HG03108 (cell line): Measurements from ENCODE around the gene CAPN11.

Source experiments
- ATAC-seq: cut with Tn5 transposase; IDR thresholded peaks from one replicate; pipeline ENCODE4 v1.9.1; 2021; ENCODE audit warnings: moderate library complexity; ENCODE audit not compliant: unreplicated experiment

CAPN11 gene

DNA sequence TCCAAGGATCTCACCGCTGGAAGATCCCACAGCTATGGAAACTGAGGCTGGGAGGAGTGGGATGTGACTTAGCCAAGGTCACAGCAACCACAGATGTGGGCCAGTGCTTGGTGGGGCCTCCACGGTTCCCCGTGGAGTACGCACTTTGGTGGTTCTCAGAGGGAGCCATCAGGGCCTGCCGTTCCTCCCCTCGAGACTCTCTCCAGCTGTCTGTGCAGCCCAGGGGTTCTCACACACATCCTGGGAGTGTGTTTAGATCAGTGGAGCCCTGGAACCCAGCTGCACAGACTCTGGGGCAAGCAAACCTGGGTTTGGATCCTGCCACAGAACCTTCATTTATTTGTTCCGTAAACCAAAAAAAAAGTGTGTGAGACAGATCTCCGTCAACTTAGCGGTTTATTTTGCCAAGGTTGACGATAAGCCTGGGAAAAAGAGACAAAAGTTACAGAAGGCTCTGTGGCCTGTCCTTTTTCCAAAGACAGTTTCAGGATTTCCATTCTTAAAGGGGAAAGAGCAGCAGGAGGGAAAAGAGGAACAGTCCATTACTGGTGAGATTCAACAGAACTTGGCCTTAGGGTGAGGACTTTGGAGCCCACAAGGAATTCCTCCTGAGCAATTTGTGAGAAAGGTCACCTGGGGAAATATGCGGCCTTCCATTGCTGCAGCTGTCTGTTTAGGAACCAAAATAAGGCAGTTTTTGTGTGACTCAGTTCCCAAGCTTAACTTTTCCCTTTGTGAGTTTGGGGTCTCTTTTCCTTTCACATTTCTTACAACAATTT, 44.5 kb downstream of the CAPN11 start:
- ATAC-seq, result no peak

DNA sequence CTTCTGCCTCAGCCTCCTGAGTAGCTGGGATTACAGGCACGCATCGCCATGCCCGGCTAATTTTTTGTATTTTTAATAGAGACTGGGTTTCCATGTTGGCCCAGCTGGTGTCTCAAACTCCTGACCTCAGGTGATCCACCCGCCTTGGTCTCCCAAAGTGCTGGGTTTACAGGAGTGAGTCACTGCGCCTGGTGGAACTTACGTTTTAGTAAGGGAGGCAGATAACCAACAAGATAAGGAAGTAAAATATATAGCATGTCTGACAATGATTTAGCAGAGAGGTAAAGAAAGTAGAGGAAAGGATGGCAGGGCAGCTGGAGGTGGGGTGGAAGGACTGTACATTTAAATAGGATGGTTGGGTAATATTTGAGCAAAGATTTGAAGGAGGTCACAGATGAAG, 45.3 kb downstream of the CAPN11 start:
- no peak for ATAC-seq

DNA sequence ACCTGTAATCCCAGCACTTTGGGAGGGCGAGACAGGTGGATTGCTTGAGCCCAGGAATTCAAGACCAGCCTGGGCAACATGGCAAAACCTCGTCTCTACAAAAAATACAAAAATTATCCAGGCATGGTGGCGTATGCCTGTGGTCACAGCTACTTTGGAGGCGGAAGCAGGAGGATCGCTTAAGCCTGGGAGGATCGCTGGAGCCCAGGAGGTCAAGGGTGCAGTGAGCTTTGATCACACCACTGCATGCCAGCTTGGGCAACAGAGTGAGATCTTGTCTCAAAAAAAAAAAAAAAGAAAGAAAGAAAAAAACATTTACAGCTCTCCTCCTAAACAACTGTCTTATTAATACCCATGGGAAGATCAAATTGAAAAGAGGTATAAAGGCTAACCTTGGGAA, 49.3 kb downstream of the CAPN11 start:
- ATAC-seq, result no peak

DNA sequence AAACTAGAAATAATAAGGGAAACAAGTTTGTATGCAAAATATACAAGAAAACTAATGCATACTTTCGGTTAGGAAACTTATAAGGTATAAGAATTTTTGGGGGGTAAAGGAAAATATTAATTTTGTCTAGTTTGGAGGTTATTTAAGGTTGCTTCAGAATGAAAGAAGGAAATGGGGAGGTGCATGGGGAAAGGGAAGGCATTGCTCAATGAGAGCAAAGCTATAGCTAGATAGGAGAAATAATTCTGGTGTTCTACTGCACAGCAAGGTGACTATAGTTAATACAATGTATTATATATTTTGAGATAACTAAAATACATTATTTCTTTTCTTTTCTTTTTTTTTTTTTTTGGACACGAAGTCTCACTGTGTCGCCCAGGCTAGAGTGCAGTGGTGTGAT, 52.7 kb downstream of the CAPN11 start:
- no peak for ATAC-seq

DNA sequence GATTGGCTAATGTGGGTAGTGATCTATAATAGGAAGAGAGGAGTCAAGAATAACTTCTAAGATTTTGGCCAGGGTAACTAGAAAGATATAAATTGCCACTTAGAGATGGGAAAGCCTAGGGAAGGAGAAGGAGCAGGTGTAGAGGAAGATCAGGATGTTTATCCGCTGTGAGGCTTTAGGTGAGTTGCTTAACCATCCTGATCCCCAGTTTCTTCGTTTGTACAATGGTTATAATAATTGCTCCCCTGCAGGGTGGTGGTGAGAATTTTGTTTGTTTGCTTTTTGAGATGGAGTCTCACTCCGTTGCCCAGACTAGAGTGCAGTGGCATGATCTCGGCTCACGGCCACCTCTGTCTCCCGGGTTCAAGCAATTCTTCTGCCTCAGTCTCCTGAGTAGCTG, 55.7 kb downstream of the CAPN11 start:
- ATAC-seq, result no peak

DNA sequence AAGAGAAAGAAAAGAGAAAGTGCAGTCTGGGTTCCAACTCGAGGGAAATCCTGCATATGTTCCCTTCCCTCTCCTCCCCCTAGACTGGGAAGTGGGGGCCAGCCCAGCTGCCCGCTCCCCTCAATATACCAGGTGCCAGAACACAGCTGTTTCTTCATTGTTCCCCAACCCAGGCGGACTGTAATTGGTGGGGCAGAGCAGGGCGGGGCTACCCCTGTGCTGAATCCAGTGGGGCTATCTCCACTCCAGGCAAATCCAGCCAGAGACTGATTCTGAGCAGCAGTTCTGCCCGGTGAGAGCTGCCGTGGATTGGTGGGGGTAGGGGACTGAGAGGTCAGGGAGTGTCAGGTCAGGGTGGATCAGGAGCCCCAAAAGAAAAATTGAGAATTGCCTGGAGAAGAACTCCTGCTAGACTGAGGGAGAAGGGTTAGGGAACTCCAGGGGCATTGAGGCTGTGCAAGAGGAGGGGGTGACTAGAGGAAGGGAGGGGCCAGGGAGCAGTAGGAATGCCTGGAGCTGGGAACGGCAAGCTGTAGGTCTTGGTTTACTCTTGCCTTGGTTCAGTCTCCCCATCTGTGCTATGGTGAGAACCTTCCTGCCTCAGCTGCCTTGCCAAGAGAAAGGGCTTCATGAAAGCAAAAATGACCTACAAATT, 58.2 kb downstream of the CAPN11 start, which contains the start of gene MYMX:
TSS of gene MYMX (plus strand) at position 250 of the 655 bp plus-strand sequence. CDS start 546 bp downstream, outside the sequence.
- no peak for ATAC-seq

DNA sequence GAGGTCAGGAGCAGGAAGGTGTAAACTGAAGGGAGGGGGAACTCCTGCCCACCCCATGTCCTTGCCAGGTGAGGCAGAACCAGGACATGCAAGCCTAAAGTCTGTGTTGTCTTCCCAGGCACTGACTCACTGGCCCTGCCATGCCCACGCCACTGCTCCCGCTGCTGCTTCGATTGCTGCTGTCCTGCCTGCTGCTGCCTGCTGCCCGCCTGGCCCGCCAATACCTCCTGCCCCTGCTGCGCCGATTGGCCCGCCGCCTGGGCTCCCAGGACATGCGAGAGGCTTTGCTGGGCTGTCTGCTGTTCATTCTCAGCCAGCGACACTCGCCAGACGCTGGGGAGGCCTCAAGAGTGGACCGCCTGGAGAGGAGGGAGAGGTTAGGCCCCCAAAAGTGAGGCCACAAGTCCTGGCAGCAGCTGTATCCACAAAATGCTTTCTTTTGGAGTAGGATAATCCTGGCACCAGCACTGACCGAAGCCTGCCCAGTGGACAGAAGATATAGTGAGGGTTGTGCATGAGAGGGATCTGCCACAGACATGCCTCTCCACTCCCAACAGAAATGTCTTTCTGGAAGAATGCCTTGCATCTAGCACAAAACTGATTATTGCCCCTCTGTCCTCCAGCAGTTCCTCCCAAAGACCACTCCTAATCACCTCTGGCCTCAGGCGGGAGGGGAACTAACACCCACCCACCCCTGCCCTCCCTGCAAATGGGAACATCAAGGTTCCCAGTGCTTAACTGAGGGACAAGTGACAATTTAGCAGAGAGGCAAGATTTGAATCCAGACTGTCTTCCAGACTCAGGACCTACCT, 58.9 kb downstream of the CAPN11 start:
- no peak for ATAC-seq

DNA sequence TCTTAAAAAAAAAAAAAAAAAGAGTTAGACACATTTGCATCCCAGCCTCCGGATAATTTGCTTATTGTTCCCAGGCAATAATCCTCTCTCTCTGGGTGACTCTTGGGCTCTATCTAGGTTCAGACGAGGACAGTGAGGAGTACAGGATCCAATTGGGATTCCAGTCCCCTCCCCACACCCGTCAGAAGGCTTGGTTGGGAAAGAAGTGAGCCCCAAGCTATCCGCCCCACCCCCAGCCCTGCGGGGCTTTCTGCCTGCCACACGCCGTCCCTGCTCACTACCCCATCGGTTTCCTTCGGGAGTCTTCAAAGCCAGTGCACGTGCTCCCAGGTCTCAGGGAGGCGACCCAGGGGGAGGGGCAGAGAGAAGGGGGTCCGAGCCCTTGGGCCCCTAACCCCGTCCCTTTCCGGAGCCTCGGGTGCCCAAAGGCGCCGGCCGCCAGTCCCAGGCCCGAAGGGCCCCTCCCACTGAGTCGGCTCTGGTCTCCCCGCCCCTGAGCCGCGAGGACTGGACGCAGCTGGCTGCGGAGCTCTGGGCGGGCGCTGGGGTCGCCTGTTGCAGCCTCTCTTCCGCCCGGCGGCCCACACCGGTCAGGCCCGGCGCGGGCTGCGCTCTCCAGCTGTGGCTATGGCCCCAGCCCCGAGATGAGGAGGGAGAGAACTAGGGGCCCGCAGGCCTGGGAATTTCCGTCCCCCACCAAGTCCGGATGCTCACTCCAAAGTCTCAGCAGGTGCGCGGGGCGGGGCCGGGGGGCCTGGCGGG, 60.6 kb downstream of the CAPN11 start:
- peak; percentile 45 for ATAC-seq

DNA sequence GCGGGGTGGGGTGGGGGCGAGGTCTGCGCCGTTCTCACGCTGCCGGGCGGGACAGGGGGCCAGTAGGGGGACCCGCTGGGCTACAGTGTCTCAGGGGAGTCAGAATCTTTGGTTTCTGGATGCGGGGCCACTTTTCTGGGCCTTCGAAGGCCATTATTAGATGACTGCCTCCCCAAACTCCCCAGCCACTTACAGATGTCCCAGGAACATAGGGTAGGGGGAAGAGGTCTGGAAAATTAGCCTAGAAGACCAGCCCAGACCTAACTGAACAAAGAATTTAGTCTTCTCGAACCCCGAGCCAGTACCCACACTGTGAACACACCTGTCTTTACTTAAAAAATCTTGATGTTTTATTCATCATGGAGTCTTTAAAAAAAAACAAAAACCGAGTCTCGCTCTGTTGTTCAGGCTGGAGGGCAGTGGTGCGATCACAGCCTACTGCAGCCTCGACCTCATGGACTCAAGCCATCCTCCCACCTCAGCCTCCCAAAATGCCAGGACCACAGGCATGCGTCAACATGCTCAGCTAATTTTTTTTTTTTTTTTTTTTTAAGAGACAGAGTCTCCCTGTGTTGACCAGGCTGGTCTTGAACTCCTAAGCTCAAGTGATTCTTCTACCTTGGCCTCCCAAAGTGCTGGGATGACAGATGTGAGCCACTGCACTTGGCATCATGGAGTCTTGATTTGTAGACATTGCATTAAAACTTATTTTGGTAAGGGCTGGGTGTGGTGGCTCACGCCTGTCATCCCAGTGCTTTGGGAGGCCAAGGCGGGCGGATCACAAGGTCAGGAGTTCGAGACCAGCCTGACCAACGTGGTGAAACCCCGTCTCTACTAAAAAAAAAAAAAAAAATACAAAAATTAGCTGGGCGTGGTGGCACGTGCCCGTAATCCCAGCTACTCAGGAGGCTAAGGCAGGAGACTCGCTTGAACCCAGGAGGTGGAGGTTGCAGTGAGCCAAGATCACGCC, 61.5 kb downstream of the CAPN11 start:
- no peak for ATAC-seq

DNA sequence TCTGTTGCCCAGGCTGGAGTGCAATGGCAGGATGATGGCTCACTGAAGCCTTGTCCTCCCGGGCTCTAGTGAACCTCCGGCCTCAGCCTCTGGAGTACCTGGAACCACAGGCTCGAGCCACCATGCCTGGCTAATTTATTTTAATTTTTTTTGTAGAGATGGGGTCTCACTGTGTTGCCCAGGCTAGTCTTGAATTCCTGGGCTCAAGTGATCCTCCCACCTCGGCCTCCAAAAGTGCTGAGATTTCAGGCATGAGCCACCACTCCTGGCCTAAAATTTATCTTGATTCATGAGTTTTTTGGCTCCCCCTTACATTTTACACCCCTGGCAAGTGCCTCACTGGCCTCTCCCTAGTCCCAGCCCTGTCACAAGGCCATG, 62.3 kb downstream of the CAPN11 start:
- no peak for ATAC-seq

DNA sequence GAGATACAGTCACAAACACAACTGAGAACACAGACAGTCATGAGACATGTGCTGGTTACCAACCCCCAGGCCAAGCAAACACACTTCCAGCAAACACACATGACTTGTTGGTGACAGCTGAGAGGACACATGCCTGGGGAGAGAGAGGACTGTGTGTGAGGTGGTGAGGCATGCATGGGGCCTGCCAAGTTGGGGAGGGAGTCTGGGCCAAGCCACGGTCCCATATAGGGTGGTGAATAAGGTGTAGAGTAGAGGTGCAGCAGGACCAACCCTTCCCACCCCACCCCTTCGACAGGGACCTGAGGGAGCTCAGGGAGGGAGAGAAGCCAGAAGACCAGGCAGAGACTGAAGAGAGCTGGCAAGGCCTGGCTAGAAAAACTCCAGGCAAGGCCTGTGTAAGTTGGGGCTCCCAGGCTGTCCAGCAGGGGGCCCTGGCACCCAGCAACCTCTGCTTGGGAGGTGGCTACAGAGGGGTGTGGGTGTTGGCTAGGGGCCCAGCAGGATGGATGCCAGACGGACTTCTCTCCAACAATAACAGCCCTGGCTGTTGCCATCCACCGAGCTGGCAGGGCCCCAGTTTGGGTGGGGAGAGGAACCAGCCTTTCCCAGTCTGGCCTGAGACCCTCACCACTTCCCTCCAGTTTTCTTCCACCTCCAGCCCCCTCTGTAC, 62.8 kb downstream of the CAPN11 start:
- ATAC-seq, result peak; percentile 33

DNA sequence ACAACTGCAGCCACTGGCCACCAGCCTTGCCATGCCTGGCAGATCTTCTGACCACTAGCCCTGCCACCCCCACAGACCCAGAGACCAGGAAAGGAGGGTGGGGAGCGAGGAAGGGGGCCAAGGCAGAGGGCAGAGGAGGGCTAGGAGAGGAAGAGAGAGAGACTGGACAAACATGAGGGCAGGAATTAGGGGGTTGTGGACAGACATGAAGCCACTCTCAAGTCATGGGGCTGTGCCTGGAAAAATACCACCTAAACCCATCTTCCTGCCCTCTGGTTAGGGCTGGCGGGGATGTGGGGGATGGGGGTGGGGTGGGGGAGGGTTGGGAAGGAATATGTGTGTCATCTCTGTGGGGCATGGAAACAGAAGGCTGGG, 63.3 kb downstream of the CAPN11 start:
- ATAC-seq, result no peak

DNA sequence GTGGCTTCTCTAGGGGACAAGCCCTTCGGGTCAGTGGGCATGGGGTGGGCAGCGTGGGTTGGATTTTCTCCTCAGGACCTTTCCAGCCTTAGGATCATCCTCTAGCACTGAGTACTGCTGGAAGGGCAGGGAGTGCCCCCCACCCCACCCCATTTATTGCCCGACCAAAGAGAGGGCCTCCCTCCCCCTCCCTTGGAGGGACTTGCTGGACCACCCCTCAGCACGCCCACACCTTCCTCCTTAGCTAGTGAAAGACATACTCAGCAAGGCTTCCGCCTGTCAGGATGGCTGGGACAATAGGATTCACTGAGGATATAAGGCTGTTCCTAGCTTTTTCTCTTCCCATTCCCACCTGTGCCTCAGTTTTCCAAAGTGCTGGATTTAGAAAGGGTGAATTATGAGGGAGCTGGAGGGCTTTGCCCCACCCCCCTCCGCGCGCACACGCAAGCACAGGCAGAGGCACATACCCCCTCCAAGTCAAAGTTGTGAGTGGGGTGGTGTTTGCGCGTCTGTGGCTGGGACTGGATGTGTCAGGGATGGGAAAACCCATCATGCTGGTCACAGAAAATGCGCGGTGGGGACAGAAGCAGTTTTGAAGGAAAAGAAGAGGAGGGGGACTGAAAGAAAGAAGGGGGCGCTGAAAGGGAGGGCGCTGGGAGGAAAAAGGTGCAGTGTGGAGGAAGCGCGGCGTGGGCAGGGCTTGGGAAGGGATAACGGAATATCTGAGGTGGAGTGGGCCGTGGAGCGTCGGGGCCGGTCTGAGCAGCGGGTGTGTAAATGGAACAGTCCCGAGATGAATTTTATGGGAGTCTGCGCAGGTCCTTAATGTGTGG, 64.1 kb downstream of the CAPN11 start:
- no peak for ATAC-seq

DNA sequence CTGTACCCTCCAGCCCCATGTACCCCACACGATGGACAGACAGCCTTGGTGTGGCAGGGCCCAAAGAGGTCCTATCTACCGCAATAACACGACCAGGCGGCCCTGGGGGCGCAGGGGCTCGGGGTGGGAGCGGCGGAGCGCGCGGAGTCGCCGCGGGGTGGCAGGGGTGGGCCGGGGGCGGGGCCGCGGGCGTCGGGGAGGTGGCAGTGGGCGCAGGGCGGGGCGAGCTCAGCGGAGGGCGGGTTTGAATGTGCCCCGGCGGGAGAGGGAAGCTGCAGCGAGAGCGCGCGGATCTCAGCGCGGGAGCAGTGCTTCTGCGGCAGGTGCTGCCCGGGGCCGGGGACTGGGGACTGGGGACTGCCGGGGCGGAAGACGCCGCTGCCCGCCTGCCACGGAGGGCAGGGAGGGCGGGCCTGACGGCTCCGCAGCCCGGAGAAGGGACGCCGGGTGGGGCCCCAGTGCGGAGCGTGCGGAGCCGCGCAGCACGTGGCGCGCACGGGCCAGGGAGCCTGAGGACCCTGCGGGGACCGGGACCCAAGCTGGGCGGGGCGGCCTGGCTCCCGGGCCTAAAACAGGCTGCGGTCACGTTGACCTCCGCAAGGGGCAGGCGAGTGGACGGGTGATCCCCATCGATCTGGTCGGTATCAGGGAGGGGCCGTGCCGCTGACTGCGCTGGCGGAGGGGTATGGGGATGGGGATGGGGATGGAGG, 64.9 kb downstream of the CAPN11 start, which contains the start of gene SLC29A1:
TSS of gene SLC29A1 (plus strand) at position 277 of the 710 bp plus-strand sequence. CDS start 3,719 bp downstream, outside the sequence.
- ATAC-seq, result peak; percentile 32

DNA sequence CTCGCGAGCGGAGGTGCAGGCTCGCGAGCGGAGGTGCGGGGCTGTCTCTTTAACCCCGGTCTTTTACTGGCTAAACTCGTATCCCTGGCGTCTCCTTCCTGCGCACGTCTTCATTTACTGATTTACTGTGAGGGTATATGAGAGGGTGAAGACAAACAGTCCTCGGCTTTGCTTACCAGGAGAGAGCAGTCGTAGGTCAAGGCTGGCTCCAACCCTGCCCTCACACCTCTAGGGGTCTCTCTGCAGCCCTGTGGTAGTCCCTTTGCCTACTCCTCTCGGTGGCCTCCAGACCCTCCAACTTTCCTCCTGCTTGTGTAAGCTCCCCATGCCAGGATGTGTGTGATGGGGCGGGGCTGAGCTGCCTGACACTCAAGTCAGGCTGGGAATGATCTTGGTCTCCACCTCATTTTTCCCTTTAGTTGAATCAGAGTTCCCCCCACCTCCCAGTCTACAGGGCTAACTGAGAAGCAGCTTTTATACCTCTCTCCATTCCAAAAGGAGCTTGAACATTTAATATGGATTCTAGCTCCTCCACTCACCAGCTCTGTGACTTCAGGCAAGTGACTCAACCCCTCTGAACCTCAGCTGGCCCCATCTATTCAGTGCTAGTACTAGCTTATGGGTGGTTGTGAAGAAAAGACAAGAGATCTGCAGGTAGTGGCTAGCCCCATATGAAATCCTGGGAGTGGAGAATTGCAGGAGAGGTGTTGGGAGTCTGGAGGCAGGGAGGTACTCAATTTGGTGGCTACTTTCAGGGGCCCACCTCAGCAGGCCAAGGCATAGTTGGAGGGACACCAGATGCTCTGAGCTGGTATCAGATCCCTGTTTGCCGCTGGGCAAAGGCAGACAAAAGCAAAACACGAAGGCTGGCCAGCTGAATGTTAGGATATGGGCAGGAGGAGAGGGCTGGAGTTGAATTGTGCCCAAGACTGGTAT, 65.7 kb downstream of the CAPN11 start:
- peak; percentile 7 for ATAC-seq

DNA sequence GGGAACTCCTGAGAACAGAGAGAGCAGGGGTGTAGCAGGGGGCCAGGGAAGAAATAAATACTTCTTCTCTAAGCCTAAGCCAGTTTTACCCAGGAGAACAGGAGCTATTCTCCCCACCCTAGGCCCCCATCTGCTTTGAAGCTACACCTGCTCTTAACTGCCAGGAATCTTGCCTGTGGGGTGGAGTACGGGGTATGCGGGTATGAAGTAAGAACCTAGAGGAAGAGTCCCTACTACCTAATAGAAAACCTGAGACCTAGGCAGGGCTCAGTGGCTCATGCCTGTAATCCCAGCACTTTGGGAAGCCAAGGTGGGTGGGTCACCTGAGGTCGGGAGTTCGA, 66.3 kb downstream of the CAPN11 start:
- no peak for ATAC-seq
